ENCODE measurements around the gene ANK3. TPM values are rescaled to one million over a fixed set of nuclear protein-coding genes. Genes with fewer than 3 reads are reported as not detected.
A peak's percentile ranks its signal among the peaks of the same experiment; 100 is the strongest.

Gene ANK3
- polyA plus RNA-seq, 4 donors = 115 to 159 (median 141) TPM

DNA sequence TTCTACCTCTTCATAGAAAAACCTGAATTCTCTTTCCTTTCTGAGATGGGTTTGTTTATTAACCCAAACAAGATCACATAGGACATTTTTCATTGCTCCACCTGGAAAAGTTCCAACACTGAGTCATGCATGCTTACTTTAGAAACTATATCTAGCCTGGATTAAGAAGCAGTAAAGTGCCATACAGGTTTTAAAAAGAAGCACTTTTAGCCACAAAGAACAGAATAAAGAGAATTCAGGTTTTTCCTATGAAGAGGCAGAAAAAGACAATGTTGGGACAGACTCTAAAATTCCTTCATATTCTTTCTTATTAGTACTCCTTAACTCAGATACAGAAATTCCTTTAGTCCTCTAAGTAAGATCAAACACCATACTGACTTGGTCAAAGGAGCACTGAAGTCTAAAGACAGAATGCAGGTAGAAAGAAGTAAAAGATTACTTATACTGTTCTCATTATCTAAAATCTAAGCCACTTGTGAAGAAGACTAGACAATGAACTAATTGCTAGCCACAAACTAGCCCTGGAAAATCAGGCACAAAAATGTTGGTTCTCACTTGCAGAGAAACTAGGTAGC lies 241.3 kb downstream of the ANK3 start:
- DNase-seq (ENCODE audit: low read depth in 4 of 4, low spot score in 2 of 4) = no peak

DNA sequence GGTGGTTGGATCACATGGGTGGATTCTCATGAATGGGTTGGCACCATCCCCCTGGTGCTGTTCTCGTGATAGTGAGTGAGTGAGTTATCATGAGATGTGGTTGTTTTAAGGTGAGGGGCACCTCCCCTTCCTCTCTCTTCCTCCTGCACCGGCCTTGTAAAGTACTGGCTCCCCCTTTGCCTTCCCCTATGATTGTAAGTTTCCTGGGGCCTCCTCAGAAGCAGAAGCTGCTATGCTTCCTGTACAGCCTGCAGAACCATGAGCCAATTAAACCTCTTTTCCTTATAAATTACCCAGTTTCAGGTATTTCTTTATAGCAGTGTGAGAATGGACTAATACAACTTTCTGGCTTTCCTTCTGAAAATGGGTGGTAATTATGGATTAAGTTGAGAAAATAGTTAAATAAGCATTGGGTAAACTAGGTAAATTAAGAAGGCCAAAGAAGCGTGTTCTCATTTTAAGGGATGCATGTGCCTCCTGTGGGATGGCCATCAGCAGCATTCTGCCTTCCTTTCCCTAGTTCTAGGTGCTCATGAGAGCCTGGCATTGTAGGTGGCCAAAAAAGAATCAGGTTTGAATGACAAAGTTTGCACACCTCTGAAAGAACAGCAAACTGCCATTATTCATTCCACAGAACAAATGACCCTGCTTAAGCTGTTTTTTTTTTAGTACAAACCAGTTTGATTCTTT lies 242.0 kb downstream of the ANK3 start:
- no peak for DNase-seq (ENCODE audit: low read depth in 4 of 4, low spot score in 2 of 4)

GRCh38 chr10:60147025-60147424 lies 242.7 kb downstream of the ANK3 start:
- DNase-seq (ENCODE audit: low read depth in 4 of 4, low spot score in 2 of 4) = no peak

- no peak for DNase-seq (ENCODE audit: low read depth in 4 of 4, low spot score in 2 of 4)
These were observed 245.6 kb downstream of the ANK3 start for GRCh38 chr10:60144099-60144498.

DNA sequence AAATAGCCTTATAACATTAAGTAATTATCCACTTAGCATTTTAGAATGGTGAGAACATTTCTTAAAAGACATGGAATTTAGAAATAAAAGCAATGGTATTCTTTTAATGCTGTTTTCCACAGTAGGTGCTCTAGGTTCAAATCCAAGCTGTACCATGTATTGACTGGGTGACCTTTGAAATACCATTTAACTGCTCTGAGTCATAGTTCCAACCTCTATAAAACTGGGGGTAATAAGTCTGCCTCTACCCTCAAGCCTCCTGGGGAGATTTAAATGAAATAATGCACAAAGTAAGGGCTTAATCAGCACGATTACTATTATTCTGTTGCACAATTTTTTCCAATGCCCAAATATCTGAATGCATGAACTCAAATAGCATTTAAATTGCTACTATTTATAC lies 246.9 kb downstream of the ANK3 start:
- no peak for DNase-seq (ENCODE audit: low read depth in 4 of 4, low spot score in 2 of 4)

GRCh38 chr10:60141896-60142559 lies 247.6 kb downstream of the ANK3 start:
- no peak for DNase-seq (ENCODE audit: low read depth in 4 of 4, low spot score in 2 of 4)

GRCh38 chr10:60140651-60141632 lies 248.7 kb downstream of the ANK3 start:
- DNase-seq (ENCODE audit: low read depth in 4 of 4, low spot score in 2 of 4) = peak; percentile 70 to 90 (median 76)

GRCh38 chr10:60139798-60140566 lies 249.7 kb downstream of the ANK3 start:
- DNase-seq (ENCODE audit: low read depth in 4 of 4, low spot score in 2 of 4) = peak in 1 of 4 donors; percentile 37

- DNase-seq (ENCODE audit: low read depth in 4 of 4, low spot score in 2 of 4) = no peak
These were observed 250.4 kb downstream of the ANK3 start for GRCh38 chr10:60139290-60139689.

- no peak for DNase-seq (ENCODE audit: low read depth in 4 of 4, low spot score in 2 of 4)
These were observed 250.8 kb downstream of the ANK3 start for GRCh38 chr10:60138842-60139241.

DNA sequence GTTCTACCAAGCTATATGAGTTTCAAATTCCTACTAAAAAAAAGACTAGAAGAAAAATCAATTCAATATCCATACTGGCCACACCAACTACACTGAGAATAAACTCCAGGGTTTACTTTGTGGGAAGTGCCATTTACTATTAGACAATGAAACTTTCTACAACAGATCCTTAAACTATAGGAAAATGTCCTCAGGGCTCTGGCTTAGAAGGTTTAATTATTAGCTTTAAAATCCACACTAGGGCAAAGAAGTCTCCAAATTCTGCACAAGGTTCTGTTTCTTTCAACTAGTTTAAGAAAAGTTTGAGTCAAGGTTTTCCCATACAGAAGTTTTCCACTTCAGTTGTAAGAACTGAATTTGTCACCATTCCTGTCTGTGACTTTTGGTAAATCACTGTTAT lies 251.6 kb downstream of the ANK3 start:
- DNase-seq (ENCODE audit: low read depth in 4 of 4, low spot score in 2 of 4) = no peak

DNA sequence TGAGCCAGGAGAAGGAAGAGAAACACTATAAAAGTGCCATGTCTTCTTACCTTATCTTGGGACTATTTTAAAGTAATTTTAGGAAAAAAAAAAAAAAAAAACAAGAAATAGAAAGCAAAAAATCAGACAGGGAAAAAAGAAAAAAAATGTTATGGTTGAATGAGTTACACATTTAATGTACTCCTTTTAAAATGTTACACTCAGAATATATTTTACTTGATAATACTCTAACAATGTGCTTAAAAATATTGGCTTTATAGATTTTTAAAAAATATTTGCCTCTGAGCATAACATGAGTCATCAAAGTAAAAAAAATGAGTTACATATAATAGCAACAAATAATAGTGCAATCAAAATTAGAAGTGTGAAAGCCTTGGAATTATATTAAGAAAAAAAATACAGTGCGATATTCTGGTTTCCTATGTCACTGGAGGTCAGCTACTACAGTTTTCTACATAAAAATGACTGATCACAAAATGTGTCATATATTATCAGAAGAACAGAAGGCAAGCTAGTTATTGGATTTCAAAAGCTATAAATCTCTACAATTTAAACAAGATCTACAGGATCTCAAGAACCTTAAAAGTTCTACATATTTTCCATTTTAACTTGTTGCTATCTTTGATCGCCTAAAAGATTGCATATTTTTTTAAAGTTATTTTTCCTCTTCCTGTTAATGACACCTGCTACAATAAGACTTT lies 252.2 kb downstream of the ANK3 start:
- no peak for DNase-seq (ENCODE audit: low read depth in 4 of 4, low spot score in 2 of 4)

- DNase-seq (ENCODE audit: low read depth in 4 of 4, low spot score in 2 of 4) = no peak
These were observed 254.7 kb downstream of the ANK3 start for GRCh38 chr10:60135020-60135419.

DNA sequence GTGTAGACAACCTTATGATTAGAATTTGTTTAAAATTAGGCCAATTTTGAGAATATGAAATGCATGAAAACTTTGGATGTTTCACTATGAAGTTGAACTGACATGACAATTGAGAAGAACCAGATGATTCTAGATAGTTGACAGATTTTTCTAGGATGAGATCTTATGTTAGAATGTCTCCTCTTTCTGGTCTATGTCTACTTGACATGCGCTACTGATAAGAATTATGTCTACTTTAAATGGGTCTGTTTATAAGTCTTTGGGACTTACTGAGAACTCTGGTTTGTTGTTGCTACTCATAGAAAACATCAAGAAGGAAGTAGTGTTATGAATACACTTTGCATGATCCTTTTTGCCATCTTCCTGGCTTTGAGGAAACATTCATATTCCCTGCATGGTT lies 255.1 kb downstream of the ANK3 start:
- DNase-seq (ENCODE audit: low read depth in 4 of 4, low spot score in 2 of 4) = no peak

- DNase-seq (ENCODE audit: low read depth in 4 of 4, low spot score in 2 of 4) = no peak
These were observed 259.5 kb downstream of the ANK3 start for GRCh38 chr10:60130130-60130579.

DNA sequence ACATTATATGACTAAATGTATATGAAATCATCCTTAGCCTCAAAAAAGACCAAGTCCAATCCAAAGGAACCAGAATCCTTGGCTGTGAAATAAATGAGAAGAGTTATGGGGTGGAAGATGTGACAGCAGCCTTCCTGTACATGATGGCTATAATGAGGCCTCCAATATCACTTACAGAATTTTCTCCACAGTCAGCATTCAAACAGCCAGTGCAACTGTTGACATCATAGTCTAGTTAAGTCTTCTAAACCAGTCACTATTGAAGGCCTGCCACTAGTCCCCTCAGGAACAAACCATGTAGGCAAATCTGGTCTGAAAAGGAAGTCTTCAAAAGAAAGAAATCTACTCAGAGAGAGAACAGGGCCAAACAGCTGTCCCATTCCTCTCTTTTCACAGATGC lies 263.8 kb downstream of the ANK3 start:
- DNase-seq (ENCODE audit: low read depth in 4 of 4, low spot score in 2 of 4) = no peak

- DNase-seq (ENCODE audit: low read depth in 4 of 4, low spot score in 2 of 4) = no peak
These were observed 265.1 kb downstream of the ANK3 start for GRCh38 chr10:60124536-60124935.

DNA sequence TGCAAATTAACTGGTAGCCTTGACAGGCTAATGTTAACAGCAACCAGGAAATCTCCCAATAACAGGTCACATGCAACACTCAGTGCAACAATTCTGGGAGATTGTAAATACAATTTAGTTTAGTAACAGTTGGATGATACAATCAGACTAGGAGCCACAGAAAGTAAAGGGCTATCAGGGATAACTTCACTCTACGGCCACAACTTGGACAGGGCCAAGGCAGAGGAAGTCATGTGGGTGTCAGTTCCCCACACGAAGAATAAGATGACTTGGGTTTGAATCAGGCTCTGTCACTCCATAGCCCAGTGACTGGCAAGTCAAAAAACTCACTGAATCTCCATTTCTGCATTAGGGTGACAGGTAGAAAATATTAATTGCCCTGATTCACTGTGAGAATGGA lies 266.0 kb downstream of the ANK3 start:
- no peak for DNase-seq (ENCODE audit: low read depth in 4 of 4, low spot score in 2 of 4)

DNA sequence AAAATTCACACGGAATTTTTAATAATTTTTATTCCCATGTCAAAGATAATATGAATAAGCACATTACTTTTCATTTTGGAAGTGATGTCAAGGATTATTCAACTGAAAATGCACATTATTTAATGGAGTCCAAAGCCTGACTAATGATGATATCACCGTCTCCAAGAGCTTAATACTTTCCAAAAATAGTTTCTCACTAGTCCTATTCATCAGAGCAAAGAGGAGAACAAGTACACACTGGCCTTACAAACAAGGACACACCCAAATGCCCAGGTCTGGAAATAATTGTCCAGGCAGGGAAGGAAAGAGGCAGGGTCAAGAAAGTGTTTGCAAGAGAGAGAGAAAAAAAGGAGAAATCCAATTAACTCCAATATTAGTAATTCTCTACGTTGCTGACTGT lies 266.5 kb downstream of the ANK3 start:
- no peak for DNase-seq (ENCODE audit: low read depth in 4 of 4, low spot score in 2 of 4)

All from left renal cortex interstitium (tissue), 4 donors.